GM21528 (cell line): ENCODE data around the gene PRDM16.

Source experiments
- ATAC-seq: cut with Tn5 transposase; IDR thresholded peaks from one replicate; pipeline ENCODE4 v1.9.1; 2021; ENCODE audit warnings: mild to moderate bottlenecking, moderate library complexity; ENCODE audit not compliant: unreplicated experiment, low FRiP score

PRDM16 gene

GRCh38 chr1:3247521-3248121 lies 178.6 kb downstream of the PRDM16 start:
- ATAC-seq = no peak

GRCh38 chr1:3248155-3249141 lies 179.4 kb downstream of the PRDM16 start:
- no peak for ATAC-seq

- ATAC-seq = no peak
These were observed 180.2 kb downstream of the PRDM16 start for GRCh38 chr1:3249231-3249630.

GRCh38 chr1:3249631-3250501 lies 180.9 kb downstream of the PRDM16 start:
- ATAC-seq = no peak

GRCh38 chr1:3250624-3251023 lies 181.6 kb downstream of the PRDM16 start:
- no peak for ATAC-seq

GRCh38 chr1:3251099-3251806 lies 182.2 kb downstream of the PRDM16 start:
- ATAC-seq = no peak

GRCh38 chr1:3251807-3252428 lies 182.9 kb downstream of the PRDM16 start:
- ATAC-seq = no peak

- ATAC-seq = no peak
These were observed 186.7 kb downstream of the PRDM16 start for GRCh38 chr1:3255680-3256079.

- no peak for ATAC-seq
These were observed 188.8 kb downstream of the PRDM16 start for GRCh38 chr1:3257788-3258187.

GRCh38 chr1:3258386-3259003 lies 189.5 kb downstream of the PRDM16 start:
- no peak for ATAC-seq

GRCh38 chr1:3259020-3259419 lies 190.0 kb downstream of the PRDM16 start:
- no peak for ATAC-seq

- ATAC-seq = no peak
These were observed 192.3 kb downstream of the PRDM16 start for GRCh38 chr1:3261007-3261968.

- ATAC-seq = no peak
These were observed 193.1 kb downstream of the PRDM16 start for GRCh38 chr1:3261969-3262579.

GRCh38 chr1:3262681-3263286 lies 193.8 kb downstream of the PRDM16 start:
- no peak for ATAC-seq

- no peak for ATAC-seq
These were observed 194.8 kb downstream of the PRDM16 start for GRCh38 chr1:3263790-3264189.

- ATAC-seq = no peak
These were observed 195.5 kb downstream of the PRDM16 start for GRCh38 chr1:3264456-3264855.
